Astrocyte (in vitro differentiated cells and primary cell): ENCODE measurements around the gene KIF18A. TPM values are rescaled to one million over a fixed set of nuclear protein-coding genes. Genes with fewer than 3 reads are reported as not detected.

Experiments
- DNase-seq: peaks from one replicate; pipeline ENCODE4 v3.0.0-alpha.2; 2010; ENCODE audit warnings: low read depth
- FAIRE-seq: peaks from 2 replicates; lab custom pipeline; 2011; peaks lifted over from hg19 to GRCh38; lab: Jason Lieb, UNC
- H2AFZ ChIP-seq: 2 replicates; pipeline ENCODE4 v1.6.0; 2012; ENCODE audit warnings: low read depth, low read length, inconsistent platforms
- H3K27ac ChIP-seq: 2 replicates; pipeline ENCODE4 v1.5.1; 2011; ENCODE audit warnings: low read depth, low read length, inconsistent platforms
- H3K27me3 ChIP-seq: 2 replicates; pipeline ENCODE4 v1.6.0; 2011; ENCODE audit warnings: low read length, inconsistent platforms; ENCODE audit not compliant: insufficient read depth
- H3K36me3 ChIP-seq: 2 replicates; pipeline ENCODE4 v1.5.1; 2011; ENCODE audit warnings: low read length, inconsistent platforms; ENCODE audit not compliant: insufficient read depth
- H3K4me1 ChIP-seq: 2 replicates; pipeline ENCODE4 v1.5.1; 2011; ENCODE audit warnings: low read length, inconsistent platforms; ENCODE audit not compliant: insufficient read depth
- H3K4me2 ChIP-seq: 2 replicates; pipeline ENCODE4 v1.6.0; 2012; ENCODE audit warnings: low read length, inconsistent platforms
- H3K4me3 ChIP-seq: 2 replicates; pipeline ENCODE4 v1.5.1; 2011; ENCODE audit warnings: low read depth, mild to moderate bottlenecking, low read length, inconsistent platforms; ENCODE audit not compliant: insufficient read depth
- H3K79me2 ChIP-seq: 2 replicates; pipeline ENCODE4 v1.6.0; 2012; ENCODE audit warnings: mild to moderate bottlenecking, low read length, inconsistent platforms; ENCODE audit not compliant: insufficient read depth
- H3K9ac ChIP-seq: 2 replicates; pipeline ENCODE4 v1.6.0; 2012; ENCODE audit warnings: mild to moderate bottlenecking, low read length, inconsistent platforms
- H3K9me3 ChIP-seq: 2 replicates; pipeline ENCODE4 v1.5.1; 2012; ENCODE audit warnings: low read depth, mild to moderate bottlenecking, low read length, inconsistent platforms; ENCODE audit not compliant: insufficient read depth
- H4K20me1 ChIP-seq: 2 replicates; pipeline ENCODE4 v1.6.0; 2012; ENCODE audit warnings: low read length, inconsistent platforms; ENCODE audit not compliant: insufficient read depth
- H3K27ac Mint-ChIP-seq: one replicate; pipeline ENCODE4 v1.8.0; 2021; ENCODE audit warnings: mild to moderate bottlenecking, mixed read lengths; ENCODE audit not compliant: unreplicated experiment
- H3K27me3 Mint-ChIP-seq: one replicate; pipeline ENCODE4 v1.8.0; 2021; ENCODE audit warnings: low read depth, mixed read lengths; ENCODE audit not compliant: unreplicated experiment
- H3K36me3 Mint-ChIP-seq: one replicate; pipeline ENCODE4 v1.8.0; 2021; ENCODE audit warnings: low read depth, mixed read lengths; ENCODE audit not compliant: unreplicated experiment
- H3K4me1 Mint-ChIP-seq: one replicate; pipeline ENCODE4 v1.8.0; 2021; ENCODE audit warnings: low read depth, mixed read lengths; ENCODE audit not compliant: unreplicated experiment
- H3K4me3 Mint-ChIP-seq: one replicate; pipeline ENCODE4 v1.8.0; 2021; ENCODE audit warnings: mild to moderate bottlenecking, moderate library complexity, mixed read lengths; ENCODE audit not compliant: unreplicated experiment
- H3K9me3 Mint-ChIP-seq: one replicate; pipeline ENCODE4 v1.8.0; 2021; ENCODE audit warnings: mild to moderate bottlenecking, mixed read lengths; ENCODE audit not compliant: unreplicated experiment
- EZH2 ChIP-seq: IDR thresholded peaks from 2 replicates; pipeline ENCODE4 v1.6.1; 2012; ENCODE audit warnings: mild to moderate bottlenecking, low read length, inconsistent platforms; ENCODE audit not compliant: insufficient read depth
- total RNA-seq: library from RNA; stranded (reverse); gene quantifications from 2 replicates; pipeline ENCODE4 v1.2.1, GENCODE V29; 2021
- TF ChIP-seq, protein P1 (sequence below): IDR thresholded peaks from 2 replicates; pipeline ENCODE4 v1.5.1; 2011; ENCODE audit warnings: low read depth, mild to moderate bottlenecking, inconsistent platforms, low read length, moderate library complexity; ENCODE audit not compliant: insufficient read depth

Gene KIF18A
- total RNA-seq, 1 donor from 2014 or later: 3.8 TPM

DNA sequence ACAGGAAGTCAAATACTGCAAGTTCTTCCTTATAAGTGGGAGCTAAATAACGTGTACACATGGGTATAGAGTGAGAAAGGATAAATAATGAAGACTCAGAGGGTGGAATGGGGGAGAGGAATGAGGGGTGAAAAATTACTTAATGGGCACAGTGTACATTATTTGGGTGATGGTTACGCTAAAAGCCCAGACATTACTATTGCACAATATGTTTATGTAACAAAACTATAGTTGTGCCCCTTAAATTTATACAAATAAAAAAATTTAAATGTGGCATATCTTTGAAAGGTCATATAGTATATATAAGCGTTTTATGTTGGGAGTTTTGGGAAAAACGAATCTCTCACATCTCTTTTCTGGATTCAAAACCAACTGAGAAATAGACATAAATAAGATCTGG, 96.1 kb downstream of the KIF18A start:
- Mint-ChIP-seq H3K4me3 (no peak overlapping the region), H3K27me3 (no peaks in the 10 kb centered on the region), H3K27ac (no peak overlapping the region), H3K36me3 (no peaks in the 10 kb centered on the region), H3K9me3 (no peaks in the 10 kb centered on the region), H3K4me1 (peaks cover 2% of the 10 kb centered on the region)
- Histone ChIP-seq H3K27me3 (no peaks in the 10 kb centered on the region), H2AFZ (no peak overlapping the region), H3K79me2 (no peaks in the 10 kb centered on the region), H3K36me3 (no peaks in the 10 kb centered on the region), H3K4me3 (no peak overlapping the region), H3K4me2 (no peak overlapping the region), H3K9me3 (no peaks in the 10 kb centered on the region), H4K20me1 (no peaks in the 10 kb centered on the region), H3K27ac (no peak overlapping the region), H3K9ac (no peak overlapping the region), H3K4me1 (no peaks in the 10 kb centered on the region)
- TF ChIP-seq, protein P1, sequence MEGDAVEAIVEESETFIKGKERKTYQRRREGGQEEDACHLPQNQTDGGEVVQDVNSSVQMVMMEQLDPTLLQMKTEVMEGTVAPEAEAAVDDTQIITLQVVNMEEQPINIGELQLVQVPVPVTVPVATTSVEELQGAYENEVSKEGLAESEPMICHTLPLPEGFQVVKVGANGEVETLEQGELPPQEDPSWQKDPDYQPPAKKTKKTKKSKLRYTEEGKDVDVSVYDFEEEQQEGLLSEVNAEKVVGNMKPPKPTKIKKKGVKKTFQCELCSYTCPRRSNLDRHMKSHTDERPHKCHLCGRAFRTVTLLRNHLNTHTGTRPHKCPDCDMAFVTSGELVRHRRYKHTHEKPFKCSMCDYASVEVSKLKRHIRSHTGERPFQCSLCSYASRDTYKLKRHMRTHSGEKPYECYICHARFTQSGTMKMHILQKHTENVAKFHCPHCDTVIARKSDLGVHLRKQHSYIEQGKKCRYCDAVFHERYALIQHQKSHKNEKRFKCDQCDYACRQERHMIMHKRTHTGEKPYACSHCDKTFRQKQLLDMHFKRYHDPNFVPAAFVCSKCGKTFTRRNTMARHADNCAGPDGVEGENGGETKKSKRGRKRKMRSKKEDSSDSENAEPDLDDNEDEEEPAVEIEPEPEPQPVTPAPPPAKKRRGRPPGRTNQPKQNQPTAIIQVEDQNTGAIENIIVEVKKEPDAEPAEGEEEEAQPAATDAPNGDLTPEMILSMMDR: no peak
- TF ChIP-seq EZH2: no peak
- DNase-seq (no peak), FAIRE-seq (no peak)

DNA sequence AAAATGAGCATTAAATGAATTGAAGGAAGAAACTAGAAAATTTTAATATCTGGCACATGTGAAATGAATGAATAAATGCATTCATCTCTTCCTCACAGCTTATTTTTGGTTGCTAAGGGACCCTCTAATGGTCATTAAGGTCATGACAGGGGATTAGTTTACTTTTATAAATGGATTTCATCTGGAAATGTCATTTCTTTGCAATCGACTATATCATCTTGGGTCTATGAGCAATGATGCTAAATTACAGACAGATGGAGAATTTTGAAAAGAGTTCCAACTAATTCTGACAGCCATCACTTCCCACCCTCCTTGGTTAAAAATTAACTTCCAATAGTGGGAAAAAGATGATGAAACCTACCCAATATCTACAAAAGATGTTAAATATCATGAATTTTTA, 98.0 kb downstream of the KIF18A start:
- DNase-seq (no peak), FAIRE-seq (peak; percentile 60)
- Histone ChIP-seq H3K9ac (no peak overlapping the region), H4K20me1 (no peaks in the 10 kb centered on the region), H3K4me1 (no peaks in the 10 kb centered on the region), H3K4me3 (no peak overlapping the region), H3K27ac (no peak overlapping the region), H2AFZ (no peak overlapping the region), H3K4me2 (no peak overlapping the region), H3K79me2 (no peaks in the 10 kb centered on the region), H3K27me3 (no peaks in the 10 kb centered on the region), H3K9me3 (no peaks in the 10 kb centered on the region), H3K36me3 (no peaks in the 10 kb centered on the region)
- Mint-ChIP-seq H3K36me3 (no peaks in the 10 kb centered on the region), H3K4me3 (no peak overlapping the region), H3K9me3 (no peaks in the 10 kb centered on the region), H3K27me3 (no peaks in the 10 kb centered on the region), H3K4me1 (peaks cover 4% of the 10 kb centered on the region), H3K27ac (no peak overlapping the region)
- no peak for TF ChIP-seq EZH2
- TF ChIP-seq, protein P1: no peak

GRCh38 chr11:28009388-28009787, 98.6 kb downstream of the KIF18A start:
- FAIRE-seq: no peak
- H3K36me3 ChIP-seq: no peaks in the 10 kb centered on the region
- H2AFZ ChIP-seq: no peak overlapping the region
- H3K4me3 ChIP-seq: no peak overlapping the region
- no peaks in the 10 kb centered on the region for H3K4me1 ChIP-seq
- DNase-seq: peak; percentile 65
- no peak overlapping the region for H3K4me2 ChIP-seq
- Mint-ChIP-seq H3K27ac (no peak overlapping the region), H3K27me3 (no peaks in the 10 kb centered on the region), H3K9me3 (no peaks in the 10 kb centered on the region), H3K4me1 (peaks cover 4% of the 10 kb centered on the region), H3K4me3 (no peak overlapping the region), H3K36me3 (no peaks in the 10 kb centered on the region)
- H3K27me3 ChIP-seq: no peaks in the 10 kb centered on the region
- H4K20me1 ChIP-seq: no peaks in the 10 kb centered on the region
- no peak for TF ChIP-seq EZH2
- TF ChIP-seq, protein P1: no peak
- H3K9ac ChIP-seq: no peak overlapping the region
- H3K79me2 ChIP-seq: no peaks in the 10 kb centered on the region
- no peaks in the 10 kb centered on the region for H3K9me3 ChIP-seq
- no peak overlapping the region for H3K27ac ChIP-seq
